HG03558 (cell line): ENCODE data around the gene MAGI3.
"Not testable (repeated sequence)": the region's sequence is repeated elsewhere in the genome, so short reads cannot be mapped to it uniquely, and the experiment has no call there.

Experiments used
- ATAC-seq: cut with Tn5 transposase; IDR thresholded peaks from one replicate; pipeline ENCODE4 v1.9.1; 2021; ENCODE audit warnings: moderate number of reproducible peaks; ENCODE audit not compliant: unreplicated experiment; ENCODE audit errors: extremely low read depth

MAGI3 gene

DNA sequence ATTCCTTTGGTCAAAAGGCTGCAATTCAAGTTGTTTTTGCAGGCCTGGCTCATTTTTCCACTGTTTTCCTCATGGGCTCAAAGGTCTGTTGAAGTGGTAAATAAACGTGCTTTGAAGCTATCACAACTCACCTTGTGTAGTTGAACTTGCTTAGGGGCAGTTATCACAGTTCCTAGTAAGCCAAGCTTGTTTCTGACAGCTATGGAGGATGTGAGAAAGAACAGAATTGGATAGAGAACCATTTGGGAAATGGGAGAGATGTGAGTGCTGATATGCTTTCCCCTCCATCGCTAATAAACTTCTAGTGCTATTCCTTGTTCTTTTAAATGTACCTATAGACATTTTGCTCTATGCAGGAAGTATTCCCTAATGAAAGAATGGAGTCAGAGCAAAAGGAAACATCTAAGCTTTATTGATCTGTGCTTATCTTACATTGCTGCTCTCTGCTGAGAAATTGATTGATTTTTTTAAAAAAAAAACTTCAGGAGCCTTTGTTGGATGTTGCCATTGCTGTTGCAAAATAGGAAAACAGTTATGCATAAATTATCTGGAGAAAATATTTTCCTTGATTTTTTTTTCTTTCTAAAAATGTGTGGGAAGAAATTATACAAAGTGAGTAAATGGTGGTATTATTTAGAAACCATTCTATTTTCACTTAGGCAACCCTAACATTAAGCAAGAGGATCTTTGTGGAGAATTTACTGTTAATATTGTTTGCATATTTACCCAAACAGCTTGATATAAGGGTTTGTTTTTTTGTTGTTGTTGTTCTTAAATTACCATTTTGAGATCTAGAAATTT lies 118.2 kb downstream of the MAGI3 start:
- ATAC-seq: no peak

GRCh38 chr1:113509766-113510165 lies 119.5 kb downstream of the MAGI3 start:
- ATAC-seq: not testable (repeated sequence)

DNA sequence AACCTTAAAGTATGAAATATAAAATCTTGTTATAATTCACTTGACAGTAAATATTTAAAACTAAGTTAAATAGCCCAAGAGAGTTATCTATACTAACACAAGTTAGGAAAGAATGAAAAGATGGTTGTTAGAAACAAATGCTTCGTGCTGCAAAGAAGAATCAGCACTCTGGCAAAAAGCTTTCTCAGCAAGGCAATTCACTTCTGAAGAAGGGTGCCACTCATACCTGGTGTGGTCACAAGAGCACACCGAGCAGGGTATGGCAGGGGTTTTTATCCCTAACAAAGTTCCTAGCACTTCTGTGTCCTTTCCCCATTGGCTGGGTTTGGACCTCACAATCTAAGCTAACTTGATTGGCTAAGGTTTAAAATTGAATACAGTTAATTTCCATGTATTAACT lies 121.0 kb downstream of the MAGI3 start:
- no peak for ATAC-seq

DNA sequence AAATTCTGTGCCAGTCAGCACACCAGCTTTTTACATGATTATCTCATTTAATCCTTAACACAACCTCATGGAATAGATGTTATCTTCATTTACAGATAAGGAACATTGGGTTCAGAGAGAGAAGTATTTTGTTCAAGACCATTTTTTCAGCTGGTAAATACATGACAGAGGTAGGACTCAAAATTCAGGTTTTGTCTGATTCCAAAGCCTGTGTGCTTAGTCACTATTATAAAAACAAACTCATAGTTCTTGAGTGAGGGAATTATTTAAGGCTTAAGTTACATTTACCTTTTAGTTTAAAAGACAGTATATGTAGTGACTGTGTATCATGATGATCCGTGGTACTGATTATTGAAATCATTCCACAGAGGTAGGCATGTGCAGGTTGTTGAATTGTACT lies 125.2 kb downstream of the MAGI3 start:
- ATAC-seq: no peak

GRCh38 chr1:113517346-113517745 lies 127.0 kb downstream of the MAGI3 start:
- no peak for ATAC-seq

DNA sequence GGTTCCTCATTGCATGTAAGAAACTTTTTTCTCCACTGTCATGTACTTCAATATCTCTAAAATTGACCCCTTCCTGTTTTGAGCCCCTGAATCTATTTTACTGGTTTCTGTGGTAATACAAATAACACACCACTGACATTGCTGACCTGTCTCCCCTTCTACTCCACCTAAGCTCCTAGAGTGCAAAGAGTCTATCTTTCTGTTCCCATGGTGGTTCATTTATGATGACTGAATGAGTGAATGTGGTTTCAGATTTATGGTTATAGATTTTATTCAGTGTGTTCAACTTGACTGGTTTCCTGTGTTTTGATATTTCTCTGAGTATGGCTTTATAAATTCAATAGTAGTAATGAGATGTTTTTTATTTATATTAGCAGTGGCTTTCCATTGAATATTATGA lies 127.7 kb downstream of the MAGI3 start:
- no peak for ATAC-seq

- ATAC-seq: no peak
Measured at GRCh38 chr1:113519556-113519955, 129.2 kb downstream of the MAGI3 start.

GRCh38 chr1:113530021-113530420 lies 139.7 kb downstream of the MAGI3 start:
- no peak for ATAC-seq

DNA sequence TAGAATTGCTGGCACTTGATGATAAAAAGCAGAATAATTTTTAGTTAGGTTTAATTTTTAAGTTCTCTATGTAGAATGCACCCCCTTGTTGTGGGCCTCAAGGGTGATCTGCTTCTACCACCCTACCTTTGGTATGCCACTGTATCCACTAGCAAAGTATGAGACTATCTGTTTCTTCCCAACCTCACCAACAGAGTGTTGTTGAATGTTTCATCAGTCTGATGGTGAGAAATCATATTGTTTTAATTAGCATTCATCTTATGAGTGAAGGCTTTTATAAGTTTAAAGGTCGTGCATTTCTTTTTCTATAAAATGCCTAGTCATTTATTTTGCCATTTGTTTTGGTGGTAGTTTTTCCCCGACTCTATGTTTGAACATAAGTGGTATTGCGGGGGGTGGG lies 141.0 kb downstream of the MAGI3 start:
- ATAC-seq: no peak

DNA sequence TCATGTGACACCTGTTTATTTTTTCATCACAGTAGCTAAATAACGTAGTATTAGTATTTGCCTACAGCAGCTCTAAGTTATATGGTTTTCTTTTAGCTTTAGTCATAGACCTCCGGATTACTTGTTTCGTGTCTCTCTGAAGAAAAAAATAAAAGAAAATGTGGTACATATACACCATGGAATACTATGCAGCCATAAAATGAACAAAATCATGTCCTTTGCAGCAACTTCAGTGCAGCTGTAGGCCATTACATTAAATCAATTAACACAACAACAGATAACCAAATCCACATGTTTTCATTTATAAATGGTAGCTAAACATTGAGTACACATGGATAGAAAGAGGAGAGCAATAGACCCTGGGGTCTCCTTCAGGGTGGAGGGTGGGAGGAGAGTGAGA lies 142.7 kb downstream of the MAGI3 start:
- ATAC-seq: no peak

- ATAC-seq: no peak
Measured at GRCh38 chr1:113534130-113534817, 144.0 kb downstream of the MAGI3 start.

GRCh38 chr1:113534875-113535274 lies 144.6 kb downstream of the MAGI3 start:
- no peak for ATAC-seq

DNA sequence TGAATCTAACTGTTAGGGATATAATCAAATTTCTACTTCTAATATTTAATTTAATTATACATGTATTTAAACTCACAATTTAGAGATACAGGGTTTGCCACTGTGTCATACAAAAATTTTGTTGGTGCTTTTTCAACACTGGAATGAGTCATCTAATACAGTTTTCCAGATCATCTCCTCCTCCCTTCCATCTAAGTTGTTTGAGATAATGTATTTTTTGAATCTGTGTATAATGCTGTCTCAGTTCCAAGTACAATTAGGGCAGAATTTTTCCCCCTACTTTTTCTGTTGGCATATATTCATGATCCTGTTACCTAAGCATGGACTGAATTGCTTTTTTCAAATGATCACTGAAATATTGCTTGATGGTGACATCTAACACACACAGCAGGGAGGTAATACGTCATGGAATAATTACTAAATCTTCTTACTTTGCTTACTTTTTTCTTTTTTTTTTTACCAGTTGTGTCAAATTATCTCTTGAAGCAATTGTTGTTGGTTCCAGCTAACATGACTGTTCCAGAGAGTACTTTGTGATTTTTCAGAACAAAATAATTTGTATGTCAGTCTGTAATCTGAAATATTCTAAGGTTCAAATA lies 146.0 kb downstream of the MAGI3 start:
- no peak for ATAC-seq

- no peak for ATAC-seq
Measured at GRCh38 chr1:113538225-113538624, 147.9 kb downstream of the MAGI3 start.

- ATAC-seq: no peak
Measured at GRCh38 chr1:113540335-113540734, 150.0 kb downstream of the MAGI3 start.

- ATAC-seq: no peak
Measured at GRCh38 chr1:113541106-113541505, 150.8 kb downstream of the MAGI3 start.

DNA sequence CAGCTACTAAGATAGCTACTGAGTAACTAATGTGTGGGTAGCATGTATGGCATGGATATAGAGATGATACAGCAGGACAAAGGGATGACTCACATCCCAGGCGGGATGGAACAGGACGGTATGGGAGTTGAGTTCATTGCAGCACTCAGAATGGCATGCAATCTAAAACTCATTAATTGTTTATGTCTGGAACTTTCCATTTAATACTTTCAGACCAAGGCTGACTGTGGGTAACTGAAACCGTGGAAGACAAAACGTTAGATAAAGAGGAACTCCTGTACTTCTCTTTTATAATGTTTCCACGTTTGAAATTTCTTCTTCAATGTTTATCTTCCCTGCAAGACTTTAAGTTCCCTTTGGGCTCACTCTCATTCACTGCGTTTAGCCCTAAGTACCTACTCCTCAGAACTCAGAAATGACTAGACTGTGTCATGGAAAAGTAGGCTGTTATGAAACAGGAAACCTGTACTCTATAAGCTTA lies 151.9 kb downstream of the MAGI3 start:
- ATAC-seq: no peak

DNA sequence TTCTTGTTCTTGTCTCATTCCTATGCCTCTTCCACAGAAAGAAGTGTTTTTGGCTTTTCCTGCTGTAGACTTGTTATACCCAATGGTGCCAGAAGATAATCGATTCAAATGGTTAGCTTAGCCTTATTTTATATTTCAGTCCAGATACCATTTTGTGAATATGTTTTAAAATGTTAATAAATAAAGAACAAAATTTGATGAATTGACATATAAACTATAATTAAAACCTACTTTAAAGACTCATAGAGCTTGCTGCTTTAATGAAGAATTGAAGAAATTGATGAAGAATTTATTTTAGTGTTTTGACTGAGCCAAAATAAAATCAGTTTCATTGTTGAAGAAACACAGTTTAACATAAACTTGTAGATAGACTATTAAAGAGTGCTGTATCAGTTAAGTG lies 152.8 kb downstream of the MAGI3 start:
- ATAC-seq: no peak

DNA sequence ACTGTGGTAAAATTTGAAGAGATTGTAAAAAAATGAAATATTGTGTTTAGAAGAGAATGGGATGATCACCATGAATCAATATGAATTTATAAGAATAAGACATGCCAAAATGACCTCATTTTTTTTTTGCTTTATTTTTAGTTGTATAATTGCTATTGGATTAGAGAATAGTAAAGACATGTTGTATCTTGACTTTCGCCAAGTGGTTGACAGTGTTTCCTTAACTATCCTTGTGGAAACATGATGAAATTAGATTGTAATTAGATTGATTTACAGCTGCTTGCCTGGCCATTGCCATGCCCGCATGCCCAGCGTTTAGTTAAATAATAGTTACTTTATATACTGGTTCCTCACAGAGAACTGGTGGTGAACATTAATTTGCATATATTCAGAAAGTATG lies 154.9 kb downstream of the MAGI3 start:
- ATAC-seq: no peak

DNA sequence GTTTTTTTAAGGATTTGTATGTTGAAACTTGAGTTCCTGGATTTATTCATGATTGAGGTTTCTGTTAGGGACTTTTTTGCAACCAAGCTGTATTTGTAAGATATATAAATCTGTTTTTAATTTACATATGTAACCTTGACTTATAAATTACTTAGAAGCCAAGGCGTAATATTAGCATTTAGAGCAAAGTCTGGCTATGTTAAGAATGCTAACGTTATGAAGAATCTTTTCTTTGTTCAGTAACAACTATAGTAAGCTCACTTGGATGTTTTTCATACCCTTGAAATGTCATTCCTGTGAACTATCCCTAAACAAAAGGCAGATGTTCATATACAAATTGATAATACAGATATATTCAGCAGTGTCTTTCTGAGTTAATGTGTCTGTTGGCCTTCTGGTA lies 155.3 kb downstream of the MAGI3 start:
- no peak for ATAC-seq

DNA sequence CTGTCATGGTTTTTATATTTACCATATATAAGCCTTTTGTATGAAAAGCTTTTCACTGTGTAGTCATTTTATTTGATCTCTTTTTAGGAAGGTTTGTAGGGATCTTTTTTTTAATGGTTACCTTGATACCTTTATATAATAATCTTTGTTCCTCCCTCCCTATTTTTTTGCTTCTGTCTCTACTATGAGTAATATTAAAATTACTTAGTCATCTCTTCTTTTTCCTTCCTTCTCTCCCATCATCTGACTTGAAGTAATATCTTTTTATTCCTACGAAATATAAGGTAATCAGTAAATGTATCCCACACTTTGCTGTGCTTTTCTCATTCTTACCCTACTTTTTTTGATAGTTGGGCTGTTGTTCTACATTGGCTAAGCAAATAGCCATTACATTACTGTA lies 161.4 kb downstream of the MAGI3 start:
- ATAC-seq: no peak
